Fibroblast of gingiva (primary cell): ENCODE results near the gene TTC23L.
"Not testable (repeated sequence)": the region's sequence is repeated elsewhere in the genome, so short reads cannot be mapped to it uniquely, and the experiment has no call there.

Source experiments
- DNase-seq: peaks from one replicate; pipeline ENCODE4 v3.0.0-alpha.2; 2011; ENCODE audit warnings: low read depth

Gene TTC23L

DNA sequence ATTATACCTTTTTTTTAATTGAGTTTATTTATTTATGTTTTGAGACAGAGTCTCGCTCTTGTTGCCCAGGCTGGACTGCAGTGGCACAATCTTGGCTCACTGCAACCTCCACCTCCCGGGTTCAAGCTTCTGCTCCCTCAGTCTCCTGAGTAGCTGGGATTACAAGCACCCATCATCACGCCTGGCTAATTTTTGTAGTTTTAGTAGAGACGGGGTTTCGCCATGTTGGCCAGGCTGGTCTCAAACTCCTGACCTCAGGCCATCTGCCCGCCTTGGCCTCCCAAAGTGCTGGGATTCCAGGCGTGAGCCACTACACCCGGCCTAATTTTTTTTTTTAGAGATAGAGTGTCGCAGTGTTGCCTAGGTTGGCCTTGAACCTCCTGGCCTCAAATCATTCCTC lies 84.3 kb downstream of the TTC23L start:
- DNase-seq = not testable (repeated sequence)

DNA sequence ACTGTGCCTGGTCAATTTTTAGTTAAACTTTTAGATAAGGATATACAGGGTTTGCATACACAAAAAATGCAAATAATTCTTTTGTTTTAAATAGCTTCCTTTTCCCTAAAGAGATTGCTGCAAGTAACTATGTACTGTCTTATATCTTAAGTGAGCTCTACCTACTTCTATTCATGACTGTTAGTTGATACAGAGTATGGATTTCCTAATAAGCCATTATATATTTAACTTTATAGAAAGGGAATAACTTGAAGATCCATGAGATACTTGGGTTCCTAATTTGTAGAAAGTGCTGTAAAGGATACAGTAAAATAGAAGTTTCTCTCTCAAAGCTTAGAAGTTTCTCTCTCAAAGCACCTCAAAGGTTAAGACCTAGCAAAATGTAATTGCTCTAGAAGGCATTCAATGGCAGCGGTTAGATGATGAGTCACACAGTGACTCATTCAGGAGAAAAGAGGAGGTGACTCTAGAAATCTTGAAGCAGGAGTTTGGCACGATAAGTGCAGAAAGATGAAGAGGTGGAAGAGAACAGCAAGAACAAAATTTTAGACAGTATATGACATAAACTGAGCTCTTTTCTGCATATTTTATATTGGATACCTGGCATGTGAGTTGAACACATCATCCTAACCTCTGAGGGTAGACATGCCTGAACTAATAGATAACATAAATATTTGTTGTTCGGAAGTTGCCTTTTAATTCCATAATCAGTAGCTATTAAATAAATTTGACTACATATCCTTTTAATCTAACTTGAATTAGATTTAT lies 84.9 kb downstream of the TTC23L start:
- DNase-seq = peak; percentile 41

DNA sequence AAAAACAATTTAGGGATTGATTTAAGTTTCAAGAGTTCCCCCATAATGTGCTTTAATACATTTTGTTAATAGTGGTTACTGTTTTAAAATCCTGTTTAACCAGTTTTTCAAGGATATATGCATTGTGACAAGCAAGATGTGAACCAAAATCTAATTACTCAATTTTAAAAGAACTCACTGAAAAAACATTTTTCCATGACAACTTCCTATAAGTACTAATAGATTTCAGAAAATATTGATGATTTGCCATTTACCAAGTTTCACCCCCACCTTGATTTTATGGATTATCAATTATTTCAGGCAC lies 85.5 kb downstream of the TTC23L start:
- DNase-seq = no peak

DNA sequence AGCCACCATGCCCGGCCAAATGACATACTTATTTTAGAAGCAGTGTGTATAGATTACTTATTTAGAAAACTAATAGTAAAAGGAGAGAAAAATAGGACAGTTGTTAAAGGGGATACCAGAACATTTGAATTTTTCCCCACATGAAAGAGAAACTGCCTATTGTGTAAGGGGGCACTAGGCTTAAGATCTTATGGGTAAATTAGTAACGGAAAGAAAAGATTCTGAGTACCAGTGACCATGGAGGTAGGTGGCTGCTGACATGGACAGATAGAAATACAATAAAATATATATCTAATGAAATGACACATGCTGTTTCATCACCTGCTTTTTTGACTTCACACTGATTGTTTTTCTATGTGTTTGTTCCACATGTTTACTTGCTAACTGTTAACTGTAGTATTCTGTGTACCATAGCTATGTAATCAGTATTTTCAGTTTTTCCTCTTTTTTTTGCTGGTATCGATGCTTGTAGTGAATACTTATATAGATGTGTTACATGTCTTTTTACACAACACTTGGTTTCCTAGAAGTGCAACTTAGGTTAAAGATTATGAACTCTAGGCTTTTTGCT lies 87.4 kb downstream of the TTC23L start:
- DNase-seq = no peak

DNA sequence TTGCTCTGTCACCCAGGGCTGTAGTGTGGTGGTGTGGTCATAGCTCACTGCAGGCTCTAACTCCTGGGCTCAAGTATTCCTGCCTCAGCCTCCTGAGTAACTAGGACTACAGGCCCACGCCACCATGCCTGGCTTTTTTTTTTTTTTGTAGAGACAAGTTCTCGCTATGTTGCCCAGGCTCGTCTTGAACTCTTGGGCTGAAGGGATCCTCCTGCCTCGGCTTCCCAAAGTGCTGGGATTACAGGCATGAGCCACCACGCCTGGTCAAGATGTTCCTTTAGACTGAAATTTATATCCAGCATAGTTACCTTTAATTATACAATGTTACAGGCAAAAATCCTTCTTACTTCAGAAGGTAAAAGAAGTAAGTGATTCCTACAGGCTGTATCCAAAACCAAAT lies 88.8 kb downstream of the TTC23L start:
- no peak for DNase-seq

DNA sequence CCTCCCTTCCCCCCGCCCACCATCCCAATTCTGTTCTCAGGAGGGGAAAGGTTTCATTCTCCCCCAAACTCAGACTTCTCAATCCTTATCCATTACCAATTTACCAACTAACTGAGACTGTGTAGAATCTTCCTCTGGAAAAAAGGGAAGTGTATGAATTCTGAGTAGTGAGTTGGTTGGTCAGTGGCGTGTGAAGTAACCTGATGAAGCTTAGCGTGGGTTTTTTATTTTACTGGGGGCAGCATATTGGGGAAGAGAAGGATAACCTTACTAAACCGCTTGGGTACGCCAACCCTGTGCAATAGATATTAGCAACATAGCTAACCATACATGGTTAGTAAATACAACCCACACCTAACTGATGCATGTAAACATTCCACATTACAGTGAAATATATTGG lies 89.3 kb downstream of the TTC23L start:
- DNase-seq = no peak

DNA sequence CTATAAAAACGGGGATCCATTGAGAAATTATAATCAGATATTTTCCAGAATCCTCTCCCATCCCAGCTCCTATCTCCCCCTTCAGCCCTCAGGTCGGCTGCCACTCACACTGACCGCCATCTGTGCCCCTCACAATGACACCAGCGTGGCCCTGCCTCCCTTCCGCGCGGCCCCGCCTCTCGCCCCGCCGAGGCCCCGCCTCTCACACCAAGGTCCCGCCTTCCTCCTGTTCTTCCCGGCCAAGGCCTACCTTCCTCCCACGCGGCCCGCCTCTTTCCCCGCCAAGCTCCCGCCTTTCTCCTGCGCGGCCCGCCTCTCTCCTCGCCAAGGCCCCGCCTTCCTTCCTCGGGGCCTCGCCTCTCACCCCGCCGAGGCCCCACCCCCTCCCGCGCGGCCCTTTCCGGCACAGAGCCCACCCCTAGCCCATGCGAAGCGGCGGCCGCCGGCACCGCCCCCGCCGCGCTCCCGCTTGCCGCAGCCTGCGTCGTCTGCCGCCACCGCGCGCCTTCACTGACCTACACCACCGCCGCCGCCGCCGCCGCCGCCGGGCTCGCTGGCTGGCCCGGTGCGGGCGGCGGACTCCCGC lies 90.3 kb downstream of the TTC23L start, which contains the start of gene DNAJC21:
Gene DNAJC21, plus strand, starts transcription at position 426 of the 586 bp plus-strand sequence. CDS start 261 bp downstream, outside the sequence.
- peak; percentile 98 for DNase-seq

DNA sequence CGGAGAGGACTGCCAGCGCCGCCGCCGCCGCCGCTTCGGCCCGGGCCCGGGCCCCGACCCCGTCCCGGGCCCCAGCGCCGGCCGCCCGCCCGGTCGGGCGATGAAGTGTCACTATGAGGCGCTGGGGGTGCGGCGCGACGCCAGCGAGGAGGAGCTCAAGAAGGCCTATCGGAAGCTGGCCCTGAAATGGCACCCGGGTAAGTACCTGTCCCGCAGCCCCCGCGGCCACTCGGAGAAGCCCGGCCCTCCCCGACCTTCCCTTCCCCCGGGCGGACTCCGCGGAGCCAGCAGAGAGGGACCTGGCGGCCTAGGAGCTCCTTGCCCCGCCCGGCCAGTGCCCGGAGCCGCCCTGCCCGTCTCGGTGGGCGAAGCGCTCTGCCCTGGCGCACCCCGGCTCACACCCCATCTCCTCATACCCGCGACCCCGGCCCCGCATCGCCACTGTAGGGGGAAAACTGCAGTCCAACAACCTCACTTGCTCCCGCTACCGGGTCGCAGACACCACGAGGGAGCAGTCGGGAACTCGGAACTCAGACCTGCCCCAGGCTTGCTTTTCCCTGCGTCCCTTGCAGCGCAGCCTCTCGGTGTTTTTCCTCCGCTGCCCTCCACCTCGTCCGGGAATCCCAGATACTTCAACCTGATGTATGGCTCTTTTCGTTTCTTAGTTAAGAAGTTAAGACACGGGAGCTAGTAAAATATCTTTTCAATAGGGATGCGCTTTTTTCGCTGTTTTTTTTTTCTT lies 90.9 kb downstream of the TTC23L start:
- DNase-seq = peak; percentile 87

DNA sequence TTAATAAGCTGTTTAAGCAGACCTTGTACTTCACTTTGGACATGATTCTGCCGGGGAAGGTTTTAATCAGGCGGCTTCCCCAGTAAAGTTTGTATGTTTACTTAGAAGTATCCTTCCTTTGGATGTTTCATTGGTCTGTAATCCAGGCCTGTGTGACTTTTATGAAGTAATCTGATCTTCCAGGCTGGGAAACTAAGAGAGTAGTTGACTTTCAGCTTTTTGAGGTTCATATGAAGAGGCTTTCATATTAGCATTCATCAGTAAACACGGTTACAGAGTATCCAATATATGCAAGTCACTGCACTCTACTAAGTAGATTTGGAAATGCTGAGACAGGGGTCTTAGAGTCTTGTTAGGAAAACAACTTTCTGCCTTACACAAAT lies 91.5 kb downstream of the TTC23L start:
- peak; percentile 45 for DNase-seq

DNA sequence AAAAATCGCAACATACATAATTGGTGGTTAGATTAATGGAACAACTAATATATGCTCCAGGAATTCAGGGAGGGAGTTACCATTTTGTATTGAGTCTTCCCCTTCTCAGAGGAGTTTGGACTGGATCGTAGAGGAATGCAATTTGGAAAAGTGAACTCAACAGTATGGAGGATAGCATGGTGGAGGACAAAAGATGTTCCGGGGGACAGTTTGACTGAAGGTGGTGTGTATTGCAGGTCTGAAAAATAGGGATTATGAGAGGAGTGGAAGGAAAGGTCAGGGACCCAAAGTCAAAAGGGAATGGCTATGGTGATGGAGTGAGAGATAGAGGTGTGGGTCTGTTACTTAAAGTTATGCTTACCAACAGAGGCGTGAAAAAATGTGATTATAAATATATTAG lies 91.9 kb downstream of the TTC23L start:
- DNase-seq = no peak

DNA sequence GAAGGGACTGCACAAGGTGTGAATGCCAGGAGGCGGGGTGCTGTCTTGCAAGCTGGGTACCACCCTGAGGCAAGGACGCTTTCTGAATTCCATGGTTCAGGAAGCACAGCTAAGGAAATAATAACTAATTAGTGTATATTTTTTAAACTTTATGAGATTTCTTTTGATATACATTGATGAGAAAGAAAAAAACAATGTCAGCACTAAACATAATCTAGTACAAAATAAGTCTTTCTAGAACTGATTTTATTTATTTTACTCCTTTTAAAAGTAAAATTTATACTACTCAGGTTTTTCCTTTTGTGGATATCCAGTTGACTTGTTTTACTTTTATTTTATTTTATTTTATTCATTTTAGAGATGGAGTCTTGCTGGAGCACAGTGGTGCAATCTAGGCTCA lies 94.0 kb downstream of the TTC23L start:
- no peak for DNase-seq

DNA sequence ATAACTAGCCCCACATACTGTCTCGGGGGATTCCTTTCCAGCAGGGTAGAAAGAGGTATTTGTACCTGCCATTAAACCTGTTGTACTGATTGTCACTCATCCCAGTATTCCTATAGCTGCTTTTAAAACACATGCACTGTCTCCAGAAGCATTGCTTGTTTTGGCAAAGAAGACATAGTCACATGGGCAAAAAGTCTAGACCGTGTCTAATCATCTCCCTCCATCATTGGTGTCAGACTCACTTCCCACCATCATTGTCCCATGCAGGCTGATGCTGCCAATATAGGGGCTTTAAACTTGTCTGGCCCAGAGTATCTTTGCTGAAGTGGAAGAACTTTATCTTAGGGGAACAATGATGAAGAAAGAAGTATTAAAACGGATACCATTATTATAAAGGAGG lies 103.0 kb downstream of the TTC23L start:
- DNase-seq = no peak

DNA sequence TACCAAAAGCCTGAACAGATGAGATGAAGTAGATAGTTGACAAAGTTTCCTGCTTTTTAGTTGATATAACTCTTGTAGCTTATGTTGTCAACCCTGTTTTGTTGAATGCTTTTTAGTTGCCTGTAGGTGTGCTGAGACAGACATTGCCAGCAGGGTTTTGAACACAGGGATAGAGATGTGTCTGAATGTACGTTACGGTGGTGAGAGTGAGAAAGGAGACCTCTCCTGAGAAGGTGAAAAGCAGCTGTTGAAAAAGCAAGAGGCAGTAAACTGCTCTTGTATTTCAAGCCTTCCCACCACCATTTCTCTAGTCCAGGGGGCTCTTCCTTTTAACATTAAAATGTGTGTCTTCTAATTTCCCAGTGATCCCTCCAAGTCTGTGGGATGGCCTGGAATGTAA lies 105.1 kb downstream of the TTC23L start:
- no peak for DNase-seq

DNA sequence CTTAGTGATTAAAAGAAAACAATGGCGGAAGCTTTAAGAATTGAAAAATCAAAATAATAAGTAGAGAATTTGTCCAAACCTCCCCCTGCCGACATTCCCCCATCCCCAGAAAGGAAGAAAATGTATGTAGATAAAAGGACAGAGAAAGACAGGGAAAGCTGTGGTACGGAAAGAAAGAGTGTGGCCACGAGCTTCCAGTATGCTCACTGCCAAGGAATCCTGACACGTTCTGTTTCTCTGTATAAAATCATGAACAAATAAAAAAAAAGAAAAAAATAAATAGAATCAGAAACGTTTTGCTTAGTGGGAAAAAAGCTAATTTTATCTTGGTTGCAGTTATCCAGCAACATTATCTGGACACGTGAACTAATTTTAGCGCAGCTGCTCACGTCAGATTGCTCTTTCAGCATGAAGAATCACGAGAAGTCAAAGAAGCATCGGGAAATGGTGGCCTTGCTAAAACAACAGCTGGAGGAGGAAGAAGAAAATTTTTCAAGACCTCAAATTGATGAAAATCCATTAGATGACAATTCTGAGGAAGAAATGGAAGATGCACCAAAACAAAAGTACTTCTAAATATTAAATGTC lies 105.6 kb downstream of the TTC23L start:
- no peak for DNase-seq
